ENCODE results near the gene CADPS2.

CADPS2 gene

GRCh38 chr7:122339145-122339904 is 546.9 kb downstream of the CADPS2 start:
- Mint-ChIP-seq H3K4me1 (no peaks in the 10 kb centered on the region), H3K9me3 (no peaks in the 10 kb centered on the region), H3K36me3 (no peaks in the 10 kb centered on the region), H3K4me3 (no peak overlapping the region), H3K27ac (no peak overlapping the region)
- no peak for DNase-seq (ENCODE audit: low spot score in 2 of 2)
- no peak for ATAC-seq

- H3K4me1 Mint-ChIP-seq, result no peaks in the 10 kb centered on the region
- H3K27ac Mint-ChIP-seq, result no peak overlapping the region
- no peak for DNase-seq (ENCODE audit: low spot score in 2 of 2)
- ATAC-seq, result no peak
- no peaks in the 10 kb centered on the region for H3K36me3 Mint-ChIP-seq
- H3K4me3 Mint-ChIP-seq, result no peak overlapping the region
- H3K9me3 Mint-ChIP-seq, result no peaks in the 10 kb centered on the region
These were observed 549.2 kb downstream of the CADPS2 start for GRCh38 chr7:122337011-122337410.

- no peaks in the 10 kb centered on the region for H3K36me3 Mint-ChIP-seq
- no peak overlapping the region for H3K4me3 Mint-ChIP-seq
- no peaks in the 10 kb centered on the region for H3K9me3 Mint-ChIP-seq
- no peak overlapping the region for H3K27ac Mint-ChIP-seq
- ATAC-seq, result no peak
- no peaks in the 10 kb centered on the region for H3K4me1 Mint-ChIP-seq
- DNase-seq (ENCODE audit: low spot score in 2 of 2), result no peak
These were observed 557.0 kb downstream of the CADPS2 start for GRCh38 chr7:122329145-122329802.

- no peak overlapping the region for H3K4me3 Mint-ChIP-seq
- DNase-seq (ENCODE audit: low spot score in 2 of 2) (no peak), ATAC-seq (no peak)
- H3K27ac Mint-ChIP-seq, result no peak overlapping the region
- H3K4me1 Mint-ChIP-seq, result no peaks in the 10 kb centered on the region
- no peaks in the 10 kb centered on the region for H3K9me3 Mint-ChIP-seq
- H3K36me3 Mint-ChIP-seq, result no peaks in the 10 kb centered on the region
These were observed 558.3 kb downstream of the CADPS2 start for GRCh38 chr7:122327969-122328368.

- Mint-ChIP-seq H3K4me3 (no peak overlapping the region), H3K4me1 (no peaks in the 10 kb centered on the region)
- ATAC-seq, result peak; percentile 24
These were observed 569.5 kb downstream of the CADPS2 start for GRCh38 chr7:122316467-122317388.

GRCh38 chr7:122315507-122316466 is 570.5 kb downstream of the CADPS2 start:
- Mint-ChIP-seq H3K4me1 (no peaks in the 10 kb centered on the region), H3K9me3 (peaks cover 11% of the 10 kb centered on the region), H3K27ac (no peak overlapping the region), H3K4me3 (no peak overlapping the region), H3K36me3 (no peaks in the 10 kb centered on the region)
- DNase-seq (ENCODE audit: low spot score in 2 of 2) (no peak), ATAC-seq (no peak)

More at GRCh38 chr7:122316467-122317388, 569.5 kb downstream of the CADPS2 start:
- peaks cover 11% of the 10 kb centered on the region for H3K9me3 Mint-ChIP-seq
- DNase-seq (ENCODE audit: low spot score in 2 of 2), result no peak
- no peaks in the 10 kb centered on the region for H3K36me3 Mint-ChIP-seq
- H3K27ac Mint-ChIP-seq, result no peak overlapping the region

- no peak for ATAC-seq
- Mint-ChIP-seq H3K4me3 (no peak overlapping the region), H3K36me3 (no peaks in the 10 kb centered on the region), H3K27ac (no peak overlapping the region), H3K9me3 (peaks cover 8% of the 10 kb centered on the region), H3K4me1 (no peaks in the 10 kb centered on the region)
- DNase-seq (ENCODE audit: low spot score in 2 of 2), result no peak
These were observed 572.0 kb downstream of the CADPS2 start for GRCh38 chr7:122314284-122314683.

GRCh38 chr7:122312789-122313188 is 573.5 kb downstream of the CADPS2 start:
- Mint-ChIP-seq H3K9me3 (peaks cover 8% of the 10 kb centered on the region), H3K27ac (no peak overlapping the region), H3K4me1 (no peaks in the 10 kb centered on the region), H3K4me3 (no peak overlapping the region), H3K36me3 (no peaks in the 10 kb centered on the region)
- ATAC-seq (no peak), DNase-seq (ENCODE audit: low spot score in 2 of 2) (no peak)

- no peaks in the 10 kb centered on the region for H3K36me3 Mint-ChIP-seq
- H3K27ac Mint-ChIP-seq, result no peak overlapping the region
- no peak overlapping the region for H3K4me3 Mint-ChIP-seq
- no peak for DNase-seq (ENCODE audit: low spot score in 2 of 2)
- no peak for ATAC-seq
- H3K4me1 Mint-ChIP-seq, result no peaks in the 10 kb centered on the region
- H3K9me3 Mint-ChIP-seq, result peaks cover 8% of the 10 kb centered on the region
These were observed 574.4 kb downstream of the CADPS2 start for GRCh38 chr7:122311734-122312450.

GRCh38 chr7:122311050-122311700 is 575.1 kb downstream of the CADPS2 start:
- no peaks in the 10 kb centered on the region for H3K4me1 Mint-ChIP-seq
- no peaks in the 10 kb centered on the region for H3K36me3 Mint-ChIP-seq
- no peak overlapping the region for H3K27ac Mint-ChIP-seq
- peaks cover 8% of the 10 kb centered on the region for H3K9me3 Mint-ChIP-seq
- DNase-seq (ENCODE audit: low spot score in 2 of 2) (no peak), ATAC-seq (no peak)
- H3K4me3 Mint-ChIP-seq, result no peak overlapping the region

- Mint-ChIP-seq H3K9me3 (peaks cover 6% of the 10 kb centered on the region), H3K4me3 (no peak overlapping the region), H3K27ac (no peak overlapping the region), H3K36me3 (peaks cover 6% of the 10 kb centered on the region), H3K4me1 (no peaks in the 10 kb centered on the region)
- ATAC-seq (no peak), DNase-seq (ENCODE audit: low spot score in 2 of 2) (no peak)
These were observed 575.9 kb downstream of the CADPS2 start for GRCh38 chr7:122310119-122311021.

- H3K9me3 Mint-ChIP-seq, result peaks cover under 1% of the 10 kb centered on the region
- peaks cover 6% of the 10 kb centered on the region for H3K36me3 Mint-ChIP-seq
- H3K4me3 Mint-ChIP-seq, result no peak overlapping the region
- H3K4me1 Mint-ChIP-seq, result no peaks in the 10 kb centered on the region
- DNase-seq (ENCODE audit: low spot score in 2 of 2), result no peak
- H3K27ac Mint-ChIP-seq, result no peak overlapping the region
- no peak for ATAC-seq
These were observed 576.8 kb downstream of the CADPS2 start for GRCh38 chr7:122309421-122309820.

GRCh38 chr7:122307228-122307621 is 579.0 kb downstream of the CADPS2 start:
- no peaks in the 10 kb centered on the region for H3K4me1 Mint-ChIP-seq
- H3K9me3 Mint-ChIP-seq, result peaks cover 4% of the 10 kb centered on the region
- no peak overlapping the region for H3K4me3 Mint-ChIP-seq
- DNase-seq (ENCODE audit: low spot score in 2 of 2) (no peak), ATAC-seq (no peak)
- H3K36me3 Mint-ChIP-seq, result peaks cover 6% of the 10 kb centered on the region
- no peak overlapping the region for H3K27ac Mint-ChIP-seq
